Globus pallidus (tissue), 1 donor: Measurements from ENCODE around the gene CCNY.
"Not testable (repeated sequence)": the region's sequence is repeated elsewhere in the genome, so short reads cannot be mapped to it uniquely, and the experiment has no call there.

Source experiments
- DNase-seq: peaks from one replicate; pipeline ENCODE4 v3.0.0-alpha.2; 2015; ENCODE audit warnings: low spot score

Gene CCNY

GRCh38 chr10:35336084-35336831 lies at the start of gene CCNY:
Gene CCNY, plus strand, starts transcription at chr10:35336509. Its CDS starts 545 bp downstream, at chr10:35337054.
- DNase-seq = peak; percentile 73

GRCh38 chr10:35289198-35289597 lies 47.1 kb upstream of the CCNY start:
- no peak for DNase-seq

- DNase-seq = no peak
Measured at GRCh38 chr10:35294506-35294905, 41.8 kb upstream of the CCNY start.

DNA sequence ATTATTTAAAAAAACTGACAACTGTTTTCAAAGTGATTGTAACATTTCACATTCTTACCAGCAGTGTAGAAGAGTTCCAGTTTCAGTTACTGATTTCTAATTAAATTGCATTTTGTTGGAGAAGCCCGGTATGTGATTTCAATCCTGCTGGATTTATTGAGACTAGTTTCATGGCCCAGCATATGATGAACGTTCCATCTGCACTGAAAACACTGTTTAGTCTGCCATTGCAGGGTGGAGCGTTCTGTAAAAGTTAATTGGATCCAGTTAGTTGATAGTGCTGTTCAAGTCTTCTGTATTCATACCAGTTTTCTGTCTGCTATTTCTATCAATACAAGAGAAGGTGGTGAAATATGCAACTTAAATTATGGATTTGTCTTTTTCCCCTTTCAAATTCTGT lies 37.3 kb upstream of the CCNY start:
- no peak for DNase-seq

DNA sequence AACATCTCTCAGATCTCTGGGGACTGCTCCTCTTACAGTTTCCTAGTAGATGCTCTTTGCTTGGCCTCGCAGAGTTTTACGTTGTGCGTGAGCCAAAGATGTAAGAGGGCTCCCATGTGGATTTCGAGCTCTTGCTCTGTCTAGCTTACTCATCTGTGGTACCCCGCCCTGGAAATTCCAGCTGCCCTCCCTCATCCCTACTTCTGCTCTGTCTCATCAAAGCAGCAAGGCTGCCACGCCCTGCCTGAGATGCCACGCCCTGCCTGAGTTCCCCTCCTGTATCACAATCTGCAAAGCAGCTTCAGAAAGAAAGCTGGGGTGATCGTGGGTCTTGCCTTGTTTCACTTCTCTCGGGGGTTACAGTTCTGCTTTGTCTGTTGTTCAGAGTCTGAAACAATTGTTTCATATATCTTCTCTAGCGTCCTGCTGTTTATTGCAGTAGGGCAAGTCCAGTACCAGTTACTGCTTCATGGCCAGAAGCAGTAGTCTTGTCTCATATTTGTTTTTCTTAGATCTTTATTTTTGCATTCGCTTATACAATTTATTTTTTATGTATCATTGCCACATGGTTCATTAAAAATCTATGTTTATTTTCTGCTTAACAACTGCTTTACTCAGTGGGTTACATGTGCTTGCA lies 36.1 kb upstream of the CCNY start:
- peak; percentile 66 for DNase-seq

DNA sequence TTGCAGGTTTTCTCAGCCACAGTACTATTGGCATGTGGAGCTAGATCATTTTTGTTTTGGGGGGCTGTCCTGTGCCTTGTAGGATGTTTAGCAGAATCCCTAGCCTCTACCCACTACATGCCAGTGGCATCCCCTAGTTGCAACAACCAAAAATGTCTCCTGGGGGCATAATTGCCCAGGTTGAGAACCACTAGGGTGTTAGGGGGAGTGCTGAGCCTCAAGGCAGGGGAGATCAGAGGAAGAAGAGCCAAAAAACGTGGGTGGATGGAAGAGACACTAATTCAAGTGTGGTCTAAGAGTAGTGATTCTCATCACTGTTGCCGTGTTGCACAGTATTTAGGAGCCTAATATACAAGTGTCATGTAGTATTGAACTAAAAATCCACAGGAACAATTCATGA lies 31.7 kb upstream of the CCNY start:
- DNase-seq = no peak

- DNase-seq = no peak
Measured at GRCh38 chr10:35306852-35307251, 29.5 kb upstream of the CCNY start.

- no peak for DNase-seq
Measured at GRCh38 chr10:35307297-35307696, 29.0 kb upstream of the CCNY start.

DNA sequence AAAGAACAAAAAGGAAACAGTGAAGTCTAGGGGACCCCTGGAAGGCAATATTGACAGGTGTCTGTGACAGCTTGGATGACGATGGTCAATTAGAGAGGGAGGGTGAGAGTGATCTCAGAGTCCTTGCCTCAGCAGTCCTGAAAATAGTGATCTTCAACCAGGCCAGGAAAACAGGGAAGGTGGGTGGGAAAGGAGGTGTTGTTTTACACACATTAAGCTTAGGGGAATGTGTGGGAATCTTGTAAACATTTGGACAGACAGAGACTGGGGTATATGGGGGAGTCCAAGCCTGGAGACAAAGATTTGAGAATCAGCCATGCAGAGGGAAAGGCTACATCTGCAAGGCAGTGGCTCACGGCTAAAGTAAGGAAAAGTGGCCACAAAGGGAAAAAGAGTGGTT lies 27.5 kb upstream of the CCNY start:
- no peak for DNase-seq

DNA sequence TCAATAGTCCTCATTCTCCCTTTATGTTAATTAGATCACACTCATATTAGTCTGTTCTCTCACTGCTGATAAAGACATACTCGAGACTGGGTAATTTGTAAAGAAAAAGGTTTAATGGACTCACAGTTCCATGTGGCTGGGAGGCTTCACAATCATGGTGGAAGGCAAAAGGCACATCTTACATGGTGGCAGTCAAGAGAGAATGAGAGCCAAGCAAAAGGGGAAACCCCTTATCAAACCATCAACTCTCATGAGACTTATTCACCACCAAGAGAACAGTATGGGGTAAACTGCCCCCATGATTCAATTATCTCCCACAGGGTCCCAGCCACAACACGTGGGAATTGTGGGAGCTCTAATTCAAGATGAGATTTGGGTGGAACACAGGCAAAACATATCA lies 22.2 kb upstream of the CCNY start:
- not testable (repeated sequence) for DNase-seq

DNA sequence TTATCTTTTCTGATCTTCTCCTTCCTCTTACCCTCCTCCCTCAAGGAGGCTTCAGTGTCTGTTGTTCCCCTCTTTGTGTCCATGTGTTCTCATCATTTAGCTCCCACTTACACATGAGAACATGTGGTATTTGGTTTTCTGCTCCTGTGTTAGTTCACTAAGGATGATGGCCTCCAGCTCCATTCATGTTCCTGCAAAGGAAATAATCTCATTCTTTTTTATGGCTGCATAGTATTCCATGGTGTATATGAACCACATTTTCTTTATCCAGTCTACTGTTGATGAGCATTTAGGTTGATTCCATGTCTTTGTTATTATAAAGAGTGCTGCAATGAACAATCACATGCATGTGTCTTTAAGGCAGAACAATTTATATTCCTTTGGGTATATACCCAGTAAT lies 21.1 kb upstream of the CCNY start:
- not testable (repeated sequence) for DNase-seq

GRCh38 chr10:35316218-35316967 lies 19.9 kb upstream of the CCNY start:
- no peak for DNase-seq

- DNase-seq = no peak
Measured at GRCh38 chr10:35318551-35318950, 17.8 kb upstream of the CCNY start.

- no peak for DNase-seq
Measured at GRCh38 chr10:35320341-35320740, 16.0 kb upstream of the CCNY start.

DNA sequence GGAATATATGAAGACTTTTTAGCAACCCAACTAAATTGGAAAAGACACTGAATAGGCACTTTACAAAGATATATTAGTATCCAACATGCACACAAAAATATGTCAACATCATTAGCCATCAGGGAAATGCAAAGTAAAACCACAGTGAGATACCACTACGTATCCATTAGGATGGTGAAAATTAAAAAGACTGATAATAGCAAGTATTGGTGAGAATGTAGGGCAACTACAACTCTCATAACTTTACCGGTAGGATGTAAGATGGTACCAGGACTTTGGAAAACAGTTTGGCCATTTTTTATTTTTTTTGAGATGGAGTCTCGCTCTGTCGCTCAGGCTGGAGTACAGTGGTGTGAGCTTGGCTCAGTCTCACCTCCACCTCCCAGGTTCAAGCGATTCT lies 13.7 kb upstream of the CCNY start:
- no peak for DNase-seq

GRCh38 chr10:35324196-35324595 lies 12.1 kb upstream of the CCNY start:
- no peak for DNase-seq

GRCh38 chr10:35326466-35327235 lies 9.7 kb upstream of the CCNY start:
- no peak for DNase-seq

DNA sequence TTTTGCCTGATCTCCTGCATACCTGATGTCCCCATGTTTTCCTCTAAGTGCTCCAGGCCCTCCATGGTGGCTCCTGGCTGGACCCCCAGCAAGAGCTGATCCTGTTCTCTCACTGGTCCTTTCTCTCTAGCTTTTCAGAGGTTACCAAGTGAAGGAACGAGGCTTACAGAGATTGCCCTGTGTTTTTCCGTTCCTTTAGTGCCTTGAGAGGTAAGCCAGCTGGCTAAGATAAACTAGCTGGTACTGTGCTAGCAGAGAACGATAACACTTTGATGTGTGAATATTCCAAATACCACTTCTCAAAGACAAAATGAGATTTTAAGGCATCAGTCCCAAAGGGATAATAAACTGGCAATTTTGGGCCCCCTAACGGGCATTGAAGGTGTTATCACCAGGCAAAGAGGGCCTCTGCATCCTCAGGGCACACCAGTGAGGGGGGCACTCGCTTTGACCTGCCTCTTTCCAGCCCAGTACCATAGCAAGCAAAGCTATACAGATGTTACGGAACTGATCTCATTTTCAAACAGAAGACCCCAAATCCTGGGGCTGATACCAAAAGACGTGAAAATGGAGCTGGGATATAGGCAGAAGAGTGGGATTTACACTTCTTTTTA lies 8.4 kb upstream of the CCNY start:
- no peak for DNase-seq

DNA sequence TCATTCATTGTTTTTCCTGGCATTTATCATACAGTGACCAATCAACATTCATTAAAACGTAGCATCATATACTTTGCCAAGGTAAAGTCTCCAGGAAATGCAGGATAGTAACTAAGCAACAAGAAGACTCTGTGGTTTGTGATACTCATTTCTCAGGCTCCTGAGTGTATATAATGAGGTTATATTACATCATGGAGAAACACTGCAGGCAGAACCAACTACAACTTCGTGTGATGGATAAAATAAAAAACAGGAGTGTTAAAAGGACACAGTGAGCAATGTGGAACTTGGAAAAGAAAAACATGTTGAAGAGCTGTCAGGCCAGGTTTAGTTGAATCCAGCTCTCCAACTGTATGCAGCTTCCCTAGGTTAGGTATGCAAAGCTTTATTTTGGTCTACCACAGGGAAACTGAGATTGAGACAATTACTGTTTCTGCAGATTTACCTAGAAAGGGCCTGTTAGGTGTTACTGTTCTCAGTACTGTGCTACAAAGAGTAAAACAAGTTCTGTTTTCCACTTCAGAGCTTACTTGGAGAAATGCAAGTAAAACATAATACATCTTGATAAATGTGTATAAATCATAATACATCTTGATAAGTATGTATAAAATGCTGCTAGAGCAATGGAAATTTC lies 7.8 kb upstream of the CCNY start:
- DNase-seq = no peak

GRCh38 chr10:35329520-35329919 lies 6.8 kb upstream of the CCNY start:
- no peak for DNase-seq

- DNase-seq = no peak
Measured at GRCh38 chr10:35331894-35332640, 4.2 kb upstream of the CCNY start.
